Neural cell (in vitro differentiated cells): Measurements from ENCODE around the gene ABHD17C. TPM values are rescaled to one million over a fixed set of nuclear protein-coding genes. Genes with fewer than 3 reads are reported as not detected.

Experiments used
- H2AFZ ChIP-seq: fragments of 200-600, 300-800 bp; sonication (generic), shearing (Covaris generic); 2 replicates; pipeline ENCODE4 v1.6.0; 2014; ENCODE audit warnings: low read depth, mild to moderate bottlenecking, antibody characterized with exemption, low read length, moderate library complexity
- H3F3A ChIP-seq: fragments of 200-600 bp; shearing (Covaris generic); 2 replicates; pipeline ENCODE4 v1.6.1; 2016; ENCODE audit warnings: mild to moderate bottlenecking, moderate library complexity, mixed read lengths, antibody characterized with exemption, low read length; ENCODE audit not compliant: insufficient read depth, poor library complexity, severe bottlenecking
- H3K27ac ChIP-seq: fragments of 200-600, 300-800 bp; sonication (generic), shearing (Covaris generic); 2 replicates; pipeline ENCODE4 v1.5.1; 2014; ENCODE audit warnings: mild to moderate bottlenecking, low read length, moderate library complexity
- H3K27me3 ChIP-seq: fragments of 300-800, 200-600 bp; sonication (generic), shearing (Covaris generic); 2 replicates; pipeline ENCODE4 v1.6.0; 2014; ENCODE audit warnings: mild to moderate bottlenecking, low read depth, low read length, moderate library complexity; ENCODE audit not compliant: insufficient read depth
- H3K36me3 ChIP-seq: fragments of 300-800, 200-600 bp; sonication (generic), shearing (Covaris generic); 2 replicates; pipeline ENCODE4 v1.5.1; 2014; ENCODE audit warnings: mild to moderate bottlenecking, antibody characterized with exemption, low read length, moderate library complexity; ENCODE audit not compliant: insufficient read depth
- H3K4me2 ChIP-seq: fragments of 300-800, 200-600 bp; sonication (generic), shearing (Covaris generic); 2 replicates; pipeline ENCODE4 v1.6.0; 2014; ENCODE audit warnings: mild to moderate bottlenecking, low read length
- H3K4me3 ChIP-seq: fragments of 300-800, 200-600 bp; sonication (generic), shearing (Covaris generic); 2 replicates; pipeline ENCODE4 v1.5.1; 2014; ENCODE audit warnings: mild to moderate bottlenecking, low read length, moderate library complexity
- H3K79me2 ChIP-seq: fragments of 200-600 bp; shearing (Covaris generic); replicated peaks from 2 replicates; pipeline ENCODE4 v1.6.0; 2014; ENCODE audit warnings: mild to moderate bottlenecking, low read length, moderate library complexity; ENCODE audit not compliant: insufficient read depth
- H3K9ac ChIP-seq: fragments of 300-800, 200-600 bp; sonication (generic), shearing (Covaris generic); 2 replicates; pipeline ENCODE4 v1.6.1; 2016; ENCODE audit warnings: mild to moderate bottlenecking, low read length, mixed read lengths
- H3K9me2 ChIP-seq: fragments of 200-600 bp; shearing (Covaris generic); 2 replicates; pipeline ENCODE4 v1.6.1; 2016; ENCODE audit warnings: mild to moderate bottlenecking, low read length, mixed read lengths; ENCODE audit not compliant: insufficient read depth
- H3K9me3 ChIP-seq: fragments of 200-600, 300-800 bp; sonication (generic), shearing (Covaris generic); 2 replicates; pipeline ENCODE4 v1.6.1; 2016; ENCODE audit warnings: mild to moderate bottlenecking, mixed run types, low read length, moderate library complexity, mixed read lengths
- H4K20me1 ChIP-seq: fragments of 200-600 bp; shearing (Covaris generic); 2 replicates; pipeline ENCODE4 v1.6.1; 2016; ENCODE audit warnings: mild to moderate bottlenecking, mixed run types; ENCODE audit not compliant: insufficient read depth
- CTCF ChIP-seq: fragments of 450-650 bp; IDR thresholded peaks from 2 replicates; pipeline ENCODE4 v1.5.1; 2014; ENCODE audit warnings: antibody characterized with exemption, mild to moderate bottlenecking, moderate library complexity; ENCODE audit not compliant: poor library complexity, severe bottlenecking
- EZH2 ChIP-seq: fragments of 200-600, 300-800 bp; shearing (Covaris generic), sonication (generic); IDR thresholded peaks from 2 replicates; pipeline ENCODE4 v1.6.1; 2014; ENCODE audit warnings: antibody characterized with exemption, low read length, borderline replicate concordance, mild to moderate bottlenecking; ENCODE audit not compliant: insufficient read depth, poor library complexity, severe bottlenecking
- MXI1 ChIP-seq: fragments of 450-650 bp; conservative IDR thresholded peaks from 2 replicates; pipeline ENCODE4 v1.6.1; 2014; ENCODE audit warnings: antibody characterized with exemption, mild to moderate bottlenecking; ENCODE audit not compliant: poor library complexity, severe bottlenecking
- POLR2AphosphoS5 ChIP-seq: IDR thresholded peaks from 2 replicates; pipeline ENCODE4 v1.6.1; 2012
- RAD21 ChIP-seq: fragments of 450-650 bp; conservative IDR thresholded peaks from 2 replicates; pipeline ENCODE4 v1.6.1; 2014; ENCODE audit warnings: antibody characterized with exemption, mild to moderate bottlenecking, moderate library complexity
- REST ChIP-seq: IDR thresholded peaks from 2 replicates; pipeline ENCODE4 v1.6.1; 2012; ENCODE audit warnings: borderline replicate concordance
- TAF1 ChIP-seq: IDR thresholded peaks from 2 replicates; pipeline ENCODE4 v1.6.1; 2012; ENCODE audit warnings: low read depth
- polyA plus RNA-seq: library from polyadenylated mRNA; depleted of rRNA; stranded (reverse); fragments of >200 nt; gene quantifications from 2 replicates; pipeline ENCODE4 v1.2.3, GENCODE V29; 2014

Gene ABHD17C
- polyA plus RNA-seq, 1 donor from 2014 or later, result 18.3 TPM

- Histone ChIP-seq H3K9ac (no peak overlapping the region), H3K79me2 (no peaks in the 10 kb centered on the region), H3K27ac (no peak overlapping the region), H3F3A (no peaks in the 10 kb centered on the region), H3K4me2 (no peak overlapping the region), H3K9me2 (no peaks in the 10 kb centered on the region), H4K20me1 (no peaks in the 10 kb centered on the region), H3K4me3 (no peak overlapping the region), H3K36me3 (no peaks in the 10 kb centered on the region), H3K9me3 (no peaks in the 10 kb centered on the region), H3K27me3 (no peaks in the 10 kb centered on the region), H2AFZ (no peak overlapping the region)
- no peak for TF ChIP-seq TAF1
- no peak for TF ChIP-seq MXI1
- no peak for TF ChIP-seq RAD21
- TF ChIP-seq CTCF, result no peak
These were observed 105.0 kb downstream of the ABHD17C start for GRCh38 chr15:80800067-80800466.

- no peak overlapping the region for H3K27ac ChIP-seq
- H4K20me1 ChIP-seq, result no peaks in the 10 kb centered on the region
- no peak overlapping the region for H3K4me2 ChIP-seq
- H3K36me3 ChIP-seq, result no peaks in the 10 kb centered on the region
- no peak overlapping the region for H3K9ac ChIP-seq
- H3K27me3 ChIP-seq, result no peaks in the 10 kb centered on the region
- no peaks in the 10 kb centered on the region for H3K9me2 ChIP-seq
- H3K9me3 ChIP-seq, result no peaks in the 10 kb centered on the region
- H3F3A ChIP-seq, result no peaks in the 10 kb centered on the region
- H3K4me3 ChIP-seq, result no peak overlapping the region
- no peaks in the 10 kb centered on the region for H3K79me2 ChIP-seq
- no peak for TF ChIP-seq MXI1
- TF ChIP-seq POLR2AphosphoS5, result no peak
- no peak for TF ChIP-seq EZH2
- no peak for TF ChIP-seq REST
- no peak for TF ChIP-seq CTCF
- no peak for TF ChIP-seq TAF1
- H2AFZ ChIP-seq, result no peak overlapping the region
These were observed 107.0 kb downstream of the ABHD17C start for GRCh38 chr15:80801891-80802680.
